ENCODE results near the gene GPS2. TPM values are rescaled to one million over a fixed set of nuclear protein-coding genes. Genes with fewer than 3 reads are reported as not detected.

GPS2 gene
- total RNA-seq, 4 donors from 2014 or later, result 66.9 to 104 (median 82.5) TPM

GRCh38 chr17:7262935-7263800 lies 52.0 kb downstream of the GPS2 start:
- peak; percentile 26 for ATAC-seq
- no peak for TF ChIP-seq POLR2AphosphoS5 (IDR thresholded peaks at IDR 0.05)
- TF ChIP-seq CTCF (IDR thresholded peaks at IDR 0.05), result no peak
- no peak for TF ChIP-seq POLR2A (IDR thresholded peaks at IDR 0.05)
- peaks cover 0 to 15% of the 10 kb centered on the region in 2 donors for H3K36me3 ChIP-seq
- WGBS, 2 donors (ENCODE audit: low coverage in 1 of 2), result 5 to 9% methylated on average over 11 to 25 of the region's 26 CpGs
- peak overlapping the region in 1 of 2 donors; percentile 3 for H3K4me3 ChIP-seq
- H3K9me3 ChIP-seq, result no peaks in the 10 kb centered on the region
- H3K27ac ChIP-seq, result no peak overlapping the region
- H3K27me3 ChIP-seq, result peaks cover 80% of the 10 kb centered on the region
- peaks cover 0 to 34% (median 22%) of the 10 kb centered on the region in 3 donors for H3K4me1 ChIP-seq

Small RNAs within 50 kb of the gene (small RNA-seq; reads per million reads assigned to genes)
- gene AC026954.2, result 0 reads per million in 4 donors
- 0 reads per million in 4 donors for gene RF00019

Other genes starting within 250 kb of the GPS2 start
- 10 to 100 TPM in 2 of 4 donors, 1 to 10 TPM in 2; 3.8 to 25.6 (median 11.3) TPM for gene CLEC10A, start 235.1 kb downstream of the GPS2 start, total RNA-seq
- gene ASGR2, start 200.5 kb downstream of the GPS2 start, total RNA-seq, result 1 to 10 TPM in 1 of 4 donors, under 1 TPM in 1, not detected in 2; 0.79 to 1.3 TPM
- 1 to 10 TPM in 1 of 4 donors, under 1 TPM in 1, not detected in 2; 0.54 to 1.2 TPM for gene ASGR1, start 136.0 kb downstream of the GPS2 start, total RNA-seq
- gene DLG4, start 95.5 kb downstream of the GPS2 start, total RNA-seq, result 10 to 100 TPM; 14.1 to 21.7 (median 16.5) TPM
- 100 to 1,000 TPM; 331 to 508 (median 475) TPM for gene ACADVL, start 95.4 kb downstream of the GPS2 start, total RNA-seq
- gene DVL2, start 80.8 kb downstream of the GPS2 start, total RNA-seq, result 10 to 100 TPM; 33.0 to 53.9 (median 45.0) TPM
- 10 to 100 TPM; 29.4 to 38.2 (median 31.0) TPM for gene PHF23, start 75.9 kb downstream of the GPS2 start, total RNA-seq
- 100 to 1,000 TPM; 289 to 437 (median 386) TPM for gene GABARAP, start 72.9 kb downstream of the GPS2 start, total RNA-seq
- 10 to 100 TPM; 33.8 to 66.3 (median 52.5) TPM for gene CTDNEP1, start 63.6 kb downstream of the GPS2 start, total RNA-seq
- gene ELP5, start 63.1 kb downstream of the GPS2 start, total RNA-seq, result 10 to 100 TPM; 29.6 to 36.8 (median 33.8) TPM
- gene CLDN7, start 52.9 kb downstream of the GPS2 start, total RNA-seq, result 10 to 100 TPM in 1 of 4 donors, 1 to 10 TPM in 2, not detected in 1; 1.4 to 16.9 (median 4.7) TPM
- gene SLC2A4, start 33.6 kb downstream of the GPS2 start, total RNA-seq, result 100 to 1,000 TPM in 3 of 4 donors, 10 to 100 TPM in 1; 71.8 to 200 (median 149) TPM
- 1 to 10 TPM; 3.3 to 6.5 (median 5.3) TPM for gene YBX2, start 20.7 kb downstream of the GPS2 start, total RNA-seq
- 100 to 1,000 TPM; 145 to 233 (median 183) TPM for gene EIF5A, start 7.7 kb downstream of the GPS2 start, total RNA-seq
- 10 to 100 TPM; 12.0 to 30.4 (median 14.9) TPM for gene NEURL4, start 14.0 kb upstream of the GPS2 start, total RNA-seq
- gene ACAP1, start 21.2 kb upstream of the GPS2 start, total RNA-seq, result 1 to 10 TPM; 2.0 to 4.6 (median 3.5) TPM
- 10 to 100 TPM in 2 of 4 donors, 1 to 10 TPM in 2; 8.8 to 16.9 (median 10.3) TPM for gene KCTD11, start 36.8 kb upstream of the GPS2 start, total RNA-seq
- gene TMEM95, start 39.8 kb upstream of the GPS2 start, total RNA-seq, result not detected
- 1 to 10 TPM; 2.0 to 4.4 (median 3.5) TPM for gene TNK1, start 65.7 kb upstream of the GPS2 start, total RNA-seq
- 10 to 100 TPM; 16.8 to 38.1 (median 17.7) TPM for gene PLSCR3, start 79.2 kb upstream of the GPS2 start, total RNA-seq
- 10 to 100 TPM; 31.1 to 66.6 (median 57.8) TPM for gene TMEM256, start 88.7 kb upstream of the GPS2 start, total RNA-seq
- 10 to 100 TPM in 3 of 4 donors, 1 to 10 TPM in 1; 9.9 to 28.4 (median 14.4) TPM for gene NLGN2, start 92.5 kb upstream of the GPS2 start, total RNA-seq
- gene SPEM1, start 105.0 kb upstream of the GPS2 start, total RNA-seq, result not detected
- not detected for gene SPEM2, start 110.3 kb upstream of the GPS2 start, total RNA-seq
- under 1 TPM in 1 of 4 donors, not detected in 3; 0.08 TPM for gene SPEM3, start 113.5 kb upstream of the GPS2 start, total RNA-seq
- gene TMEM102, start 120.1 kb upstream of the GPS2 start, total RNA-seq, result 1 to 10 TPM; 1.3 to 5.6 (median 2.4) TPM
- gene FGF11, start 124.2 kb upstream of the GPS2 start, total RNA-seq, result 1 to 10 TPM in 1 of 4 donors, under 1 TPM in 2, not detected in 1; 0.13 to 1.0 (median 0.42) TPM
- 10 to 100 TPM in 1 of 4 donors, 1 to 10 TPM in 3; 4.7 to 12.1 (median 8.1) TPM for gene CHRNB1, start 129.7 kb upstream of the GPS2 start, total RNA-seq
- 100 to 1,000 TPM in 1 of 4 donors, 10 to 100 TPM in 3; 68.4 to 115 (median 80.2) TPM for gene ZBTB4, start 164.3 kb upstream of the GPS2 start, total RNA-seq
- gene SLC35G6, start 166.1 kb upstream of the GPS2 start, total RNA-seq, result not detected
- 10 to 100 TPM; 41.0 to 55.3 (median 47.3) TPM for gene POLR2A, start 169.0 kb upstream of the GPS2 start, total RNA-seq
- 100 to 1,000 TPM in 1 of 4 donors, 10 to 100 TPM in 3; 61.1 to 108 (median 84.7) TPM for gene TNFSF12, start 233.7 kb upstream of the GPS2 start, total RNA-seq
- gene TNFSF13, start 243.4 kb upstream of the GPS2 start, total RNA-seq, result 10 to 100 TPM; 14.5 to 47.1 (median 27.2) TPM
- gene SENP3, start 246.6 kb upstream of the GPS2 start, total RNA-seq, result 10 to 100 TPM; 68.3 to 94.7 (median 79.6) TPM